Dendritic cell treated with granulocyte-macrophage colony-stimulating factor and Interleukin-4, amounts not matched to agents 40 ng/mL and 50 ng/mL, for 4 days (primary cell): Measurements from ENCODE around the gene ARHGAP24.
"Not testable (repeated sequence)": the region's sequence is repeated elsewhere in the genome, so short reads cannot be mapped to it uniquely, and the experiment has no call there.

Source experiments
- H3K27ac Mint-ChIP-seq: one replicate; pipeline ENCODE4 v1.8.0; 2022; ENCODE audit warnings: mild to moderate bottlenecking, mixed read lengths
- H3K27me3 Mint-ChIP-seq: one replicate; pipeline ENCODE4 v1.8.0; 2022; ENCODE audit warnings: mild to moderate bottlenecking, mixed read lengths
- H3K36me3 Mint-ChIP-seq: one replicate; pipeline ENCODE4 v1.8.0; 2022; ENCODE audit warnings: low read depth, mixed read lengths
- H3K4me1 Mint-ChIP-seq: one replicate; pipeline ENCODE4 v1.8.0; 2022; ENCODE audit warnings: low read depth, mixed read lengths
- H3K4me3 Mint-ChIP-seq: one replicate; pipeline ENCODE4 v1.8.0; 2022; ENCODE audit warnings: mild to moderate bottlenecking, moderate library complexity, mixed read lengths
- H3K9me3 Mint-ChIP-seq: one replicate; pipeline ENCODE4 v1.8.0; 2022; ENCODE audit warnings: mixed read lengths
- intact Hi-C: fragments of 100-400 bp; cut with micrococcal nuclease; formaldehyde crosslinking; loops from one replicate; pipeline ENCODE4 v1.15.0; 2022

ARHGAP24 gene

GRCh38 chr4:85515701-85516100, 40.8 kb downstream of the ARHGAP24 start:
- intact Hi-C loops, result no loop called here
- H3K4me3 Mint-ChIP-seq, result no peak overlapping the region
- H3K27ac Mint-ChIP-seq, result no peak overlapping the region
- no peaks in the 10 kb centered on the region for H3K36me3 Mint-ChIP-seq
- H3K9me3 Mint-ChIP-seq, result no peaks in the 10 kb centered on the region
- H3K27me3 Mint-ChIP-seq, result no peaks in the 10 kb centered on the region
- H3K4me1 Mint-ChIP-seq, result peaks cover 9% of the 10 kb centered on the region

- H3K4me3 Mint-ChIP-seq, H3K27me3 Mint-ChIP-seq, H3K36me3 Mint-ChIP-seq, intact Hi-C loops, H3K27ac Mint-ChIP-seq, H3K4me1 Mint-ChIP-seq, H3K9me3 Mint-ChIP-seq: not testable (repeated sequence)
Observed at GRCh38 chr4:85518526-85518925, 43.6 kb downstream of the ARHGAP24 start.

GRCh38 chr4:85520765-85521749, 46.1 kb downstream of the ARHGAP24 start:
- H3K4me3 Mint-ChIP-seq, result no peak overlapping the region
- no peaks in the 10 kb centered on the region for H3K4me1 Mint-ChIP-seq
- H3K9me3 Mint-ChIP-seq, result no peaks in the 10 kb centered on the region
- H3K27me3 Mint-ChIP-seq, result no peaks in the 10 kb centered on the region
- no peaks in the 10 kb centered on the region for H3K36me3 Mint-ChIP-seq
- H3K27ac Mint-ChIP-seq, result no peak overlapping the region
- intact Hi-C loops, result no loop called here

GRCh38 chr4:85522277-85522676, 47.3 kb downstream of the ARHGAP24 start:
- Mint-ChIP-seq H3K27ac (no peak overlapping the region), H3K36me3 (no peaks in the 10 kb centered on the region), H3K9me3 (no peaks in the 10 kb centered on the region), H3K27me3 (no peaks in the 10 kb centered on the region), H3K4me1 (no peaks in the 10 kb centered on the region), H3K4me3 (no peak overlapping the region)
- intact Hi-C loops, result no loop called here

GRCh38 chr4:85522836-85523235, 47.9 kb downstream of the ARHGAP24 start:
- Mint-ChIP-seq H3K4me3 (no peak overlapping the region), H3K4me1 (no peaks in the 10 kb centered on the region), H3K9me3 (no peaks in the 10 kb centered on the region), H3K27ac (no peak overlapping the region), H3K36me3 (no peaks in the 10 kb centered on the region), H3K27me3 (no peaks in the 10 kb centered on the region)
- intact Hi-C loops, result no loop called here

- intact Hi-C loops, result no loop called here
- Mint-ChIP-seq H3K27ac (no peak overlapping the region), H3K9me3 (no peaks in the 10 kb centered on the region), H3K4me1 (peaks cover 9% of the 10 kb centered on the region), H3K27me3 (no peaks in the 10 kb centered on the region), H3K36me3 (no peaks in the 10 kb centered on the region), H3K4me3 (no peak overlapping the region)
Observed at GRCh38 chr4:85527815-85528214, 52.9 kb downstream of the ARHGAP24 start.

- Mint-ChIP-seq H3K27me3 (no peaks in the 10 kb centered on the region), H3K4me1 (peaks cover 14% of the 10 kb centered on the region), H3K9me3 (peaks cover 5% of the 10 kb centered on the region), H3K4me3 (no peak overlapping the region), H3K36me3 (no peaks in the 10 kb centered on the region), H3K27ac (peak overlapping the region; percentile 45)
- intact Hi-C loops, result no loop called here
Observed at GRCh38 chr4:85531560-85532341, 56.8 kb downstream of the ARHGAP24 start.

- H3K4me1 Mint-ChIP-seq, result peaks cover 14% of the 10 kb centered on the region
- intact Hi-C loops, result no loop called here
Observed at GRCh38 chr4:85534120-85534519, 59.2 kb downstream of the ARHGAP24 start.

GRCh38 chr4:85543832-85544231, 68.9 kb downstream of the ARHGAP24 start:
- no peak overlapping the region for H3K27ac Mint-ChIP-seq
- H3K4me3 Mint-ChIP-seq, result no peak overlapping the region
- H3K4me1 Mint-ChIP-seq, result no peaks in the 10 kb centered on the region
- H3K36me3 Mint-ChIP-seq, result no peaks in the 10 kb centered on the region
- intact Hi-C loops, result no loop called here
- H3K27me3 Mint-ChIP-seq, result no peaks in the 10 kb centered on the region
- H3K9me3 Mint-ChIP-seq, result no peaks in the 10 kb centered on the region

More at GRCh38 chr4:85534120-85534519, 59.2 kb downstream of the ARHGAP24 start:
- H3K27me3 Mint-ChIP-seq, result no peaks in the 10 kb centered on the region
- peaks cover 5% of the 10 kb centered on the region for H3K9me3 Mint-ChIP-seq
- no peak overlapping the region for H3K4me3 Mint-ChIP-seq
- no peaks in the 10 kb centered on the region for H3K36me3 Mint-ChIP-seq
- no peak overlapping the region for H3K27ac Mint-ChIP-seq

GRCh38 chr4:85544751-85545150, 69.8 kb downstream of the ARHGAP24 start:
- no peak overlapping the region for H3K4me3 Mint-ChIP-seq
- no peaks in the 10 kb centered on the region for H3K27me3 Mint-ChIP-seq
- no peaks in the 10 kb centered on the region for H3K36me3 Mint-ChIP-seq
- H3K4me1 Mint-ChIP-seq, result no peaks in the 10 kb centered on the region
- H3K9me3 Mint-ChIP-seq, result no peaks in the 10 kb centered on the region
- no peak overlapping the region for H3K27ac Mint-ChIP-seq
- intact Hi-C loops, result loop anchor here (5.0 kb wide), 1 partner anchor 203 kb away; no protein-coding TSS in a partner anchor

- intact Hi-C loops, result loop anchor here (5.0 kb wide), 1 partner anchor 199 kb away; no protein-coding TSS in a partner anchor
- H3K4me3 Mint-ChIP-seq, result no peak overlapping the region
- no peaks in the 10 kb centered on the region for H3K4me1 Mint-ChIP-seq
- no peaks in the 10 kb centered on the region for H3K27me3 Mint-ChIP-seq
- H3K9me3 Mint-ChIP-seq, result peaks cover 21% of the 10 kb centered on the region
- no peaks in the 10 kb centered on the region for H3K36me3 Mint-ChIP-seq
- no peak overlapping the region for H3K27ac Mint-ChIP-seq
Observed at GRCh38 chr4:85548116-85548515, 73.2 kb downstream of the ARHGAP24 start.

- no peak overlapping the region for H3K4me3 Mint-ChIP-seq
- no peak overlapping the region for H3K27ac Mint-ChIP-seq
- no peaks in the 10 kb centered on the region for H3K36me3 Mint-ChIP-seq
- H3K4me1 Mint-ChIP-seq, result no peaks in the 10 kb centered on the region
- peaks cover 29% of the 10 kb centered on the region for H3K9me3 Mint-ChIP-seq
- intact Hi-C loops, result loop anchor here (5.0 kb wide), 1 partner anchor 198 kb away; no protein-coding TSS in a partner anchor
- no peaks in the 10 kb centered on the region for H3K27me3 Mint-ChIP-seq
Observed at GRCh38 chr4:85548841-85549240, 73.9 kb downstream of the ARHGAP24 start.

- Mint-ChIP-seq H3K36me3 (no peaks in the 10 kb centered on the region), H3K9me3 (peaks cover 43% of the 10 kb centered on the region), H3K27me3 (no peaks in the 10 kb centered on the region), H3K4me3 (no peak overlapping the region), H3K27ac (no peak overlapping the region), H3K4me1 (peaks cover 23% of the 10 kb centered on the region)
- intact Hi-C loops, result no loop called here
Observed at GRCh38 chr4:85555206-85555605, 80.3 kb downstream of the ARHGAP24 start.

- H3K4me1 Mint-ChIP-seq, result peaks cover 23% of the 10 kb centered on the region
- peaks cover 40% of the 10 kb centered on the region for H3K9me3 Mint-ChIP-seq
- H3K27me3 Mint-ChIP-seq, result no peaks in the 10 kb centered on the region
- H3K36me3 Mint-ChIP-seq, result no peaks in the 10 kb centered on the region
- peak overlapping the region; percentile 7 for H3K27ac Mint-ChIP-seq
- H3K4me3 Mint-ChIP-seq, result no peak overlapping the region
- intact Hi-C loops, result no loop called here
Observed at GRCh38 chr4:85556283-85556682, 81.3 kb downstream of the ARHGAP24 start.
